HepG2 (cell line): ENCODE measurements around the gene IQUB. TPM values are rescaled to one million over a fixed set of nuclear protein-coding genes. Genes with fewer than 3 reads are reported as not detected.

Source experiments
- BCL6 ChIP-seq: IDR thresholded peaks from 2 replicates; pipeline ENCODE4 v1.6.1; 2016; ENCODE audit warnings: missing genetic modification reagents, missing compliant biosample characterization
- CHCHD3 ChIP-seq: sonication (generic); formaldehyde crosslinking; IDR thresholded peaks from 2 replicates; pipeline ENCODE4 v1.8.0; 2022; ENCODE audit warnings: mild to moderate bottlenecking, missing genetic modification reagents, moderate library complexity
- FOXJ3 ChIP-seq: sonication (generic); formaldehyde crosslinking; IDR thresholded peaks from 2 replicates; pipeline ENCODE4 v1.4.0; 2020; ENCODE audit warnings: missing genetic modification reagents, mild to moderate bottlenecking, borderline replicate concordance
- HOXA3 ChIP-seq: sonication (generic); formaldehyde crosslinking; IDR thresholded peaks from 2 replicates; pipeline ENCODE4 v1.5.0; 2020; ENCODE audit warnings: missing genetic modification reagents
- KLF15 ChIP-seq: sonication (generic); formaldehyde crosslinking; IDR thresholded peaks from 2 replicates; pipeline ENCODE4 v1.8.1; 2023; ENCODE audit warnings: borderline replicate concordance, mild to moderate bottlenecking, inconsistent platforms, missing genetic modification reagents, mixed read lengths
- MIER3 ChIP-seq: IDR thresholded peaks from 2 replicates; pipeline ENCODE4 v1.6.1; 2016; ENCODE audit warnings: missing compliant biosample characterization, borderline replicate concordance
- RBM22 ChIP-seq: fragments of 200-400 bp; formaldehyde crosslinking; optimal IDR thresholded peaks from 2 replicates; pipeline ENCODE3; 2017; ENCODE audit warnings: mild to moderate bottlenecking, low read length, moderate library complexity
- SNRNP70 ChIP-seq: fragments of 200-400 bp; formaldehyde crosslinking; IDR thresholded peaks from 2 replicates; pipeline ENCODE4 v1.6.1; 2017; ENCODE audit warnings: mild to moderate bottlenecking, low read depth, low read length, moderate library complexity
- SOX5 ChIP-seq: IDR thresholded peaks from 2 replicates; pipeline ENCODE4 v1.6.1; 2016; ENCODE audit warnings: borderline replicate concordance
- ZBTB38 ChIP-seq: sonication (generic); formaldehyde crosslinking; IDR thresholded peaks from 2 replicates; pipeline ENCODE4 v1.5.1; 2020; ENCODE audit warnings: mild to moderate bottlenecking, missing genetic modification reagents
- ZIK1 ChIP-seq: sonication (generic); formaldehyde crosslinking; IDR thresholded peaks from 2 replicates; pipeline ENCODE4 v1.5.0; 2020; ENCODE audit warnings: mild to moderate bottlenecking, low read depth, missing genetic modification reagents, borderline replicate concordance
- ZMAT3 ChIP-seq: sonication (generic); formaldehyde crosslinking; conservative IDR thresholded peaks from 2 replicates; pipeline ENCODE4 v1.7.0; 2021; ENCODE audit warnings: missing genetic modification reagents
- ZNF333 ChIP-seq: sonication (generic); formaldehyde crosslinking; IDR thresholded peaks from 2 replicates; pipeline ENCODE4 v1.4.0; 2020; ENCODE audit warnings: mild to moderate bottlenecking, missing genetic modification reagents, borderline replicate concordance
- ZNF337 ChIP-seq: sonication (generic); formaldehyde crosslinking; IDR thresholded peaks from 2 replicates; pipeline ENCODE4 v1.5.1; 2020; ENCODE audit warnings: missing genetic modification reagents, low read depth, mild to moderate bottlenecking, borderline replicate concordance
- ZNF354B ChIP-seq: sonication (generic); formaldehyde crosslinking; IDR thresholded peaks from 2 replicates; pipeline ENCODE4 v1.8.0; 2022; ENCODE audit warnings: mild to moderate bottlenecking, missing genetic modification reagents
- ZNF484 ChIP-seq: sonication (generic); formaldehyde crosslinking; IDR thresholded peaks from 2 replicates; pipeline ENCODE4 v1.5.1; 2020; ENCODE audit warnings: mild to moderate bottlenecking, low read depth, missing genetic modification reagents, borderline replicate concordance
- ZNF780A ChIP-seq: sonication (generic); formaldehyde crosslinking; IDR thresholded peaks from 2 replicates; pipeline ENCODE4 v1.8.0; 2022; ENCODE audit warnings: mild to moderate bottlenecking, missing genetic modification reagents, moderate library complexity
- ZNF883 ChIP-seq: sonication (generic); formaldehyde crosslinking; IDR thresholded peaks from 2 replicates; pipeline ENCODE4 v1.5.1; 2020; ENCODE audit warnings: mild to moderate bottlenecking, missing genetic modification reagents; ENCODE audit errors: not compliant biosample characterization
- ZSCAN22 ChIP-seq: sonication (generic); formaldehyde crosslinking; IDR thresholded peaks from 2 replicates; pipeline ENCODE4 v1.4.0; 2020; ENCODE audit warnings: mild to moderate bottlenecking, missing genetic modification reagents
- polyA plus RNA-seq, 8 experiments: library from polyadenylated mRNA; depleted of rRNA in 3 of 8; stranded (reverse) in 7 of 8; unstranded in 1 of 8; fragments of >200 nt; fragmentation: Illumina TruSeq in 4 of 8; extraction: Trizol in 4 of 8; gene quantifications; 2 replicates each; pipeline versions ENCODE4 v1.2.1 to v1.2.3, GENCODE V29; 2011 to 2016; ENCODE audit warnings: low read depth in 4 of 8, missing spikeins in 1 of 8, mixed read lengths in 1 of 8; ENCODE audit not compliant: insufficient read depth in 1 of 8
- total RNA-seq, 5 experiments: library from RNA; depleted of rRNA; stranded (reverse); fragments of >200 nt; fragmentation: Illumina TruSeq; extraction: Trizol; gene quantifications; 2 replicates each; pipeline ENCODE4 v1.2.3, GENCODE V29; 2016; ENCODE audit warnings: low read depth in 1 of 5
- TF ChIP-seq, protein P1 (sequence below): sonication (generic); formaldehyde crosslinking; IDR thresholded peaks from 2 replicates; pipeline ENCODE4 v1.4.0; 2020; ENCODE audit warnings: mild to moderate bottlenecking, missing genetic modification reagents
- TF ChIP-seq, protein P2 (sequence below): sonication (generic); formaldehyde crosslinking; IDR thresholded peaks from 2 replicates; pipeline ENCODE4 v1.4.0; 2020; ENCODE audit warnings: missing genetic modification reagents, low read depth, mild to moderate bottlenecking, borderline replicate concordance
- TF ChIP-seq, protein P3 (sequence below): sonication (generic); formaldehyde crosslinking; IDR thresholded peaks from 2 replicates; pipeline ENCODE4 v1.4.0; 2020; ENCODE audit warnings: mild to moderate bottlenecking, missing genetic modification reagents
- TF ChIP-seq, protein P4 (sequence below): IDR thresholded peaks from 2 replicates; pipeline ENCODE4 v1.6.1; 2018; ENCODE audit warnings: missing genetic modification reagents

IQUB gene
- total and polyA plus RNA-seq, 2 of the 13 experiments (the other 11 are each of a cell fraction or from before 2014, with no cell fraction given) = 0.07 TPM; not detected in 1

DNA sequence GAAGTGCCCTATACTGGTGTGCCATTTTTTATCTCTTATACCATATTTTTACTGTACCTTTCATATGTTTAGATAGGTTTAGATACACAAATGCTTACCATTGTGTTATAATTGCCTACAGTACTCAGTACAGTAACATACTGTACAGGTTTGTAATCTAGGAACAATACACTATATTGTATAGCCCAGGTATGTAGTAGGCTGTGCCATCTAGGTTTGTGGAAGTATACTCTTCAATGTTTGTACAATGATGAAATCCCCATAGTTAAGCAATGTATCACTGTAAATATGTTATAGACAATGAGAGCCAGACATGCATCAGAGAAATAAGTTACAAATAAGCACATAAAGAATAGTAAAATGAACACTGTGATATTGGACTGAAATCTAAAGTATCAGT lies 109.1 kb downstream of the IQUB start (continued):
- TF ChIP-seq, protein P1, sequence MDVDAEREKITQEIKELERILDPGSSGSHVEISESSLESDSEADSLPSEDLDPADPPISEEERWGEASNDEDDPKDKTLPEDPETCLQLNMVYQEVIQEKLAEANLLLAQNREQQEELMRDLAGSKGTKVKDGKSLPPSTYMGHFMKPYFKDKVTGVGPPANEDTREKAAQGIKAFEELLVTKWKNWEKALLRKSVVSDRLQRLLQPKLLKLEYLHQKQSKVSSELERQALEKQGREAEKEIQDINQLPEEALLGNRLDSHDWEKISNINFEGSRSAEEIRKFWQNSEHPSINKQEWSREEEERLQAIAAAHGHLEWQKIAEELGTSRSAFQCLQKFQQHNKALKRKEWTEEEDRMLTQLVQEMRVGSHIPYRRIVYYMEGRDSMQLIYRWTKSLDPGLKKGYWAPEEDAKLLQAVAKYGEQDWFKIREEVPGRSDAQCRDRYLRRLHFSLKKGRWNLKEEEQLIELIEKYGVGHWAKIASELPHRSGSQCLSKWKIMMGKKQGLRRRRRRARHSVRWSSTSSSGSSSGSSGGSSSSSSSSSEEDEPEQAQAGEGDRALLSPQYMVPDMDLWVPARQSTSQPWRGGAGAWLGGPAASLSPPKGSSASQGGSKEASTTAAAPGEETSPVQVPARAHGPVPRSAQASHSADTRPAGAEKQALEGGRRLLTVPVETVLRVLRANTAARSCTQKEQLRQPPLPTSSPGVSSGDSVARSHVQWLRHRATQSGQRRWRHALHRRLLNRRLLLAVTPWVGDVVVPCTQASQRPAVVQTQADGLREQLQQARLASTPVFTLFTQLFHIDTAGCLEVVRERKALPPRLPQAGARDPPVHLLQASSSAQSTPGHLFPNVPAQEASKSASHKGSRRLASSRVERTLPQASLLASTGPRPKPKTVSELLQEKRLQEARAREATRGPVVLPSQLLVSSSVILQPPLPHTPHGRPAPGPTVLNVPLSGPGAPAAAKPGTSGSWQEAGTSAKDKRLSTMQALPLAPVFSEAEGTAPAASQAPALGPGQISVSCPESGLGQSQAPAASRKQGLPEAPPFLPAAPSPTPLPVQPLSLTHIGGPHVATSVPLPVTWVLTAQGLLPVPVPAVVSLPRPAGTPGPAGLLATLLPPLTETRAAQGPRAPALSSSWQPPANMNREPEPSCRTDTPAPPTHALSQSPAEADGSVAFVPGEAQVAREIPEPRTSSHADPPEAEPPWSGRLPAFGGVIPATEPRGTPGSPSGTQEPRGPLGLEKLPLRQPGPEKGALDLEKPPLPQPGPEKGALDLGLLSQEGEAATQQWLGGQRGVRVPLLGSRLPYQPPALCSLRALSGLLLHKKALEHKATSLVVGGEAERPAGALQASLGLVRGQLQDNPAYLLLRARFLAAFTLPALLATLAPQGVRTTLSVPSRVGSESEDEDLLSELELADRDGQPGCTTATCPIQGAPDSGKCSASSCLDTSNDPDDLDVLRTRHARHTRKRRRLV = no peak
- TF ChIP-seq ZNF354B (CRISPR knock-in tag) = no peak
- no peak for TF ChIP-seq ZMAT3 (CRISPR knock-in tag)
- no peak for TF ChIP-seq CHCHD3 (CRISPR knock-in tag)
- no peak for TF ChIP-seq KLF15 (CRISPR knock-in tag)
- TF ChIP-seq ZNF484 (CRISPR knock-in tag) = no peak
- 0 out of 2 replicates have a peak, but pooled peaks have one; percentile 21 for TF ChIP-seq SOX5 (CRISPR knock-in tag)
- TF ChIP-seq ZNF883 = no peak
- no peak for TF ChIP-seq ZNF337 (CRISPR knock-in tag)
- TF ChIP-seq BCL6 (CRISPR knock-in tag) = peak; percentile 92
- TF ChIP-seq, protein P2, sequence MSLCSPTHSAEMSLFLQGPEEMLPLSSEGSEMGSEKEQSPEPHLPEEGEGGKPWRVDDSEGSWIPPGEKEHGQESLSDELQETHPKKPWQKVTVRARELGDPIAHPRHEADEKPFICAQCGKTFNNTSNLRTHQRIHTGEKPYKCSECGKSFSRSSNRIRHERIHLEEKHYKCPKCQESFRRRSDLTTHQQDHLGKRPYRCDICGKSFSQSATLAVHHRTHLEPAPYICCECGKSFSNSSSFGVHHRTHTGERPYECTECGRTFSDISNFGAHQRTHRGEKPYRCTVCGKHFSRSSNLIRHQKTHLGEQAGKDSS = no peak
- TF ChIP-seq FOXJ3 (CRISPR knock-in tag) = no peak
- TF ChIP-seq, protein P3, sequence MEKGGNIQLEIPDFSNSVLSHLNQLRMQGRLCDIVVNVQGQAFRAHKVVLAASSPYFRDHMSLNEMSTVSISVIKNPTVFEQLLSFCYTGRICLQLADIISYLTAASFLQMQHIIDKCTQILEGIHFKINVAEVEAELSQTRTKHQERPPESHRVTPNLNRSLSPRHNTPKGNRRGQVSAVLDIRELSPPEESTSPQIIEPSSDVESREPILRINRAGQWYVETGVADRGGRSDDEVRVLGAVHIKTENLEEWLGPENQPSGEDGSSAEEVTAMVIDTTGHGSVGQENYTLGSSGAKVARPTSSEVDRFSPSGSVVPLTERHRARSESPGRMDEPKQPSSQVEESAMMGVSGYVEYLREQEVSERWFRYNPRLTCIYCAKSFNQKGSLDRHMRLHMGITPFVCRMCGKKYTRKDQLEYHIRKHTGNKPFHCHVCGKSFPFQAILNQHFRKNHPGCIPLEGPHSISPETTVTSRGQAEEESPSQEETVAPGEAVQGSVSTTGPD = no peak
- no peak for TF ChIP-seq SNRNP70
- no peak for TF ChIP-seq ZIK1
- TF ChIP-seq RBM22 = no peak
- TF ChIP-seq, protein P4, sequence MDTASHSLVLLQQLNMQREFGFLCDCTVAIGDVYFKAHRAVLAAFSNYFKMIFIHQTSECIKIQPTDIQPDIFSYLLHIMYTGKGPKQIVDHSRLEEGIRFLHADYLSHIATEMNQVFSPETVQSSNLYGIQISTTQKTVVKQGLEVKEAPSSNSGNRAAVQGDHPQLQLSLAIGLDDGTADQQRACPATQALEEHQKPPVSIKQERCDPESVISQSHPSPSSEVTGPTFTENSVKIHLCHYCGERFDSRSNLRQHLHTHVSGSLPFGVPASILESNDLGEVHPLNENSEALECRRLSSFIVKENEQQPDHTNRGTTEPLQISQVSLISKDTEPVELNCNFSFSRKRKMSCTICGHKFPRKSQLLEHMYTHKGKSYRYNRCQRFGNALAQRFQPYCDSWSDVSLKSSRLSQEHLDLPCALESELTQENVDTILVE = no peak
- TF ChIP-seq ZSCAN22 (CRISPR knock-in tag) = no peak
- TF ChIP-seq ZNF333 (CRISPR knock-in tag) = no peak
- TF ChIP-seq MIER3 (CRISPR knock-in tag) = no peak
- no peak for TF ChIP-seq ZNF780A (CRISPR knock-in tag)
- no peak for TF ChIP-seq ZBTB38 (CRISPR knock-in tag)
- no peak for TF ChIP-seq HOXA3 (CRISPR knock-in tag)
